Motor neuron (in vitro differentiated cells): ENCODE data around the gene TNFRSF6B. TPM values are rescaled to one million over a fixed set of nuclear protein-coding genes. Genes with fewer than 3 reads are reported as not detected.
"Not testable (repeated sequence)": the region's sequence is repeated elsewhere in the genome, so short reads cannot be mapped to it uniquely, and the experiment has no call there.

Source experiments
- ATAC-seq, 8 experiments: fragments of 200-7000 bp; cut with Tn5 transposase; replicated peaks in 6 of 8; 2 replicates each; pipeline ENCODE4 v1.8.0; 2021; ENCODE audit warnings: mild to moderate bottlenecking in 8 of 8, moderate library complexity in 8 of 8
- H3K27ac ChIP-seq, 2 donors: fragments of 250-450 bp; sonication (Bioruptor Pico); 2 replicates each; pipeline ENCODE4 v1.9.0; 2021; ENCODE audit warnings: antibody characterized with exemption in 2 of 2, mild to moderate bottlenecking in 2 of 2, moderate library complexity in 1 of 2
- H3K4me1 ChIP-seq, 2 donors: fragments of 250-450 bp; sonication (Bioruptor Pico); replicated peaks in 1 of 2; 2 replicates each; pipeline ENCODE4 v1.6.1; 2021; ENCODE audit warnings: antibody characterized with exemption in 2 of 2, mild to moderate bottlenecking in 2 of 2, moderate library complexity in 1 of 2
- H3K4me3 ChIP-seq, 5 donors: fragments of 250-450 bp; sonication (Bioruptor Pico); 2 replicates each; pipeline ENCODE4 v1.9.0; 2021; ENCODE audit warnings: antibody characterized with exemption in 5 of 5, mild to moderate bottlenecking in 5 of 5, moderate library complexity in 4 of 5
- whole genome bisulfite sequencing, 10 experiments: fragments of 450-650 bp; shearing (Covaris generic); methylation state at CpG; one replicate each; pipeline ENCODE4 v1.0.0; 2022; 5-methylcytosine and 5-hydroxymethylcytosine counted together
- in situ Hi-C, 9 experiments: fragments of 400-800 bp; cut with MboI; loops; one replicate each; pipeline ENCODE4 v1.15.0; 2021; ENCODE audit warnings: low sequenced_read_pairs in 9 of 9, low pct_unique_long_range_greater_than_20kb in 2 of 9; ENCODE audit not compliant: unreplicated experiment in 9 of 9
- total RNA-seq, 8 experiments: library from RNA; unstranded; fragments of 300-600 nt; gene quantifications; 2 replicates each; pipeline versions ENCODE4 v1.2.3 to v1.2.4, GENCODE V29; 2022

The TNFRSF6B gene
- total RNA-seq, 8 experiments from 2014 or later, result 0.22 to 1.1 (median 0.69) TPM; not detected in 3

DNA sequence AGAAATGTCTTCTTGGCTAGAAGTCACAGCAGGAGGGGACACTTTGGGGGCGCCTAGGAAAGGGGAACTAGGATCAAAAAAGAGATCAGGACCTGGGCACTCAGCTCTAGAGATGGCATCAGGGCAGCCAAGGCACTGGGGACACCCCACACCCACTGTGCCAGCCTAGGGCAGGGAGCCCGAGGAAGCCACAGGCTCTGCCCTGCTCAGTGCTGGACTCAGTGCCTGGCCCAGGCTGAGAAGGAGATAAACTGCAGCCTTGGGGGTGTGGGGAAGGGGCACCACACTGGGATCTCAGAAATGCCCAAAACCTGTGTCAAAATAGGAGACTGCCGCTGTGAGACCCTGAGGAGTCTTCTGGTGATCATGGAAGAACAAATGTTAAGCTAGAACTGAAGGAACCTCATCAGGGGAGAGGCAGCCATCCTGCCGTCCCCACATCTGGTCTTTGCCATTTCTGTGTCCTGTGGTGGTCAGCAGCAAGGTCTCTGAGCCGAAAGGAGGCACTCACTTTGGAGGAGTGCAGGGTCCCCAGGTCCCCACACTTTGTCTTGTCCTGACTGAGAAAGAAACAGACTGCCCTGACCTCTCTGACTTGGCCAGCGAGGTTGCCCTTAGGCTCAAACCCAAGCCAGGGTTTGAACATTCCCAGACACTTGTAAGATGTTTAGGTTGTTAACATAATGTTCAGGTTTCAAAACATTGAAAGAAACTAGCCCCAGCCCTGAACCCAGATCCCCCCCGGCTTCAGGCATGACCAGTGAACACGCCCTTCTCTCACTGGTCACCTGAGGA is 9.0 kb downstream of the TNFRSF6B start:
- no peak overlapping the region for H3K4me3 ChIP-seq
- ATAC-seq, result no peak
- 0 to 100% (median 100%) methylated on average over 1 to 4 of the region's 8 CpGs; no CpG with 5 or more reads in 4 of the 10 experiments for WGBS, 10 experiments
- in situ Hi-C loops, result no loop called here
- no peak overlapping the region for H3K27ac ChIP-seq
- H3K4me1 ChIP-seq, result peaks cover 15 to 22% of the 10 kb centered on the region in 2 donors

DNA sequence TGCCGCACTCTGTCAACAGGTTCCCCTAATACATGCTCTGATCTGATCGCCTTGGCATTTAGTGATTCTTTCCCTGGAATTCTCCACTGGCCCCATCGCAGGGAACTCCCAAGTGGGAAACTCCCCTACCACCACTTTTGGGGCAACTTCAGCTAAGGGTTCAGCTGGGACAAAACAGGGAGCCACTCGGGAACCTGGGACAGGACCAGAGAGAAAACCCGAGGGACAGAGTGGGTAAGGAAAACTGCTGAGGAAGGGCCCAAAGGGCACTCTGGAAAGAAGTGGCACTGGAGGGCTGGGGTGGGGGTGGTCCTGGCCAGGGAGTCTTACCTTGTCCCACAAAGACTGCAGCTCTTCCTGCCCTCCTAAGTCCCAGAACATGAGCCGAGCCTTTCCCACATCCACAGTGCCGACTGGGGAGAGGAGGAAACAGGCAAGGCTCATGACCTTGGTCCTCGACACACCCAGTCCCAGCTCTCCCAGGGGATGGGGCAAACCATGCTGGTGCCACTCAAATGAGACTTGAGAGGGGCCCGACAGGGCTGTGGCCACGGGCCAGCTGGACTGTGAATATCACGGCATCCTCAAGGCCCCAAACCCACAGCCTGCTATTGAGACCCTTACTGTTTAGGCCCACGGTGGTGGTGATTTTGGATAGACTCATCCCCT is 9.7 kb downstream of the TNFRSF6B start:
- WGBS, 10 experiments, result 75 to 100% (median 84%) methylated on average over 1 to 4 of the region's 12 CpGs; no CpG with 5 or more reads in 1 of the 10 experiments
- Histone ChIP-seq H3K27ac (peak overlapping the region in 1 of 2 donors; percentile 88), H3K4me1 (peaks cover 15 to 22% of the 10 kb centered on the region in 2 donors), H3K4me3 (peak overlapping the region in 4 of 5 donors; percentile 60 to 82 (median 70))
- no peak for ATAC-seq
- in situ Hi-C loops, result no loop called here

DNA sequence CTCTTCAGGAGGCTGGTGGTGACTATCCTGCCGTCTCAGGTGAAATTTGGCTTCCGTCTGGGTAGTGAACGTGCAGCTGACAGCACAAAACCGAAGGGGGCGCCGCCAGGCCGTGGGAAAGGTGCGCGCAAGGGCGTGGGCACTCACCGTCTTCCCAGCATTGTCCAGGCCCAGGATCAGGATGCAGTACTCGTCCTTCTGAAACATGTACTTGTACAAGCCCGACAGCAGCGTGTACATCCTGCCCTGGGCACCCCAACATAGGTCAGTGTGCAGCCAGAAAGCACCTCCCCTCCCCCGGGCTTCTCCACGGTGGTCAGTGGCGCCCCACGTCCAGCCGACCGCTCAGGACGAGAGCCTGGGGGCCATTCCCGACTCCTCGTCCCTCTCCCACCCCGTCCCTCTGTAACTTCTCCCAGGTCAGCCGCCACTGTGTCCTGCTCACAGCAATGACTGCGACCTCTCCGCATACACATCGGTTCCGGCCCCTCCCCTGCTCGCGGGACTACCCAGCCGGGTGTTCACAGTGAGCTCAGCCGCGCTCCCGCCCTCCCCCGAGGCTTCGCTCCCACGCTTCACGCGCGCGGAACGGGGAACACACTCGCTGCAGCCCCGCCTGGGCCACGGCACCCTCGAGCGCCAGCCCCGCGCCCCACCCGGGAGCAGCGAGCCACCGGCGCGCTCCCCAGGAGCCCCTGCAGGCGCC is 10.6 kb downstream of the TNFRSF6B start:
- in situ Hi-C loops, result no loop called here
- peak overlapping the region; percentile 65 to 88 for H3K27ac ChIP-seq
- 0 to 5% (median 0%) methylated on average over 1 to 6 of the region's 56 CpGs; no CpG with 5 or more reads in 5 of the 10 experiments for WGBS, 10 experiments
- H3K4me3 ChIP-seq, result peak overlapping the region; percentile 60 to 98 (median 80)
- ATAC-seq, result peak; percentile 25 to 60 (median 42)
- H3K4me1 ChIP-seq, result peaks cover 15 to 22% of the 10 kb centered on the region in 2 donors

DNA sequence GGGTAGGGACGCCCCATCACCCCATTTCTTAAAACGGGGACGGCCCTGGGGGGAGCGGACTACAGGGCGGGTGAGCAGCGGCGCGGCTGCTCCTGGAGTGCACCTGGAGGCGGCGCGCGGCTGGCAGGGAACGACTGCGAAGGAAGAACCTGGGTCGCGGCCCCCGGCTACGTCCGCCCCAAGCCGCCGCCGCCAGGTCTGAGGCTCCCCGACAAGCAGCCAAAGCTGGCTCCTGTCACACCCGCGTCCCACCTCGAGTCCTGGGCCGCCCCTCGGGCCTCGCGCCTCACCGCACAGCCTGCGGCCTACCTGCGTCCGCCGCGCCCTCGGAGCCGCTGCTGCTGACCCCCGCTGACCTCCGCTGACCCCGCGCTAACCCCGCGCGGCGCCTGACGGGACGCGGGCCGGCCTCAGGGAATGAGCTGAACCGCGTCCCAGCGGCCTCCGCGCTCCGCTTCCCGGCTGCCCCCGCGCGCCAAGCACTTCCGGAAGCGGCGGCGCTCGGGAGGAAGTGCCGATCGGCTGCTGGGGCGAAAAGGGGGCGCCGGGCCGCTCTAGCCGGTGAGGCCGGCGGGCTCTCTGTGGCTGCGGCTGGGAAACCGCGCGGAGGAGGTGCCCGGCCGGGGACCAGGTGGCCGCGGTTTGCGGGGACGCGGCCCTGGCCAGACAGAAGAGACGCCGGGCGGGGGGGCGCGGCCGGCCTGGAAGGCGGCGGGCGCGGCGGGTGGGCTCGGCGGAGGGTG is 11.3 kb downstream of the TNFRSF6B start, which contains the start of the genes ARFRP1 and ZGPAT:
TSS of gene ARFRP1 (minus strand) at position 419 of the 743 bp plus-strand sequence. CDS start 885 bp downstream, outside the sequence.
TSS of gene ZGPAT (plus strand) at position 482 of the 743 bp plus-strand sequence. CDS start 542 bp downstream, outside the sequence.
- WGBS, 10 experiments, result 0% methylated on average over 1 to 12 of the region's 98 CpGs; no CpG with 5 or more reads in 7 of the 10 experiments

DNA sequence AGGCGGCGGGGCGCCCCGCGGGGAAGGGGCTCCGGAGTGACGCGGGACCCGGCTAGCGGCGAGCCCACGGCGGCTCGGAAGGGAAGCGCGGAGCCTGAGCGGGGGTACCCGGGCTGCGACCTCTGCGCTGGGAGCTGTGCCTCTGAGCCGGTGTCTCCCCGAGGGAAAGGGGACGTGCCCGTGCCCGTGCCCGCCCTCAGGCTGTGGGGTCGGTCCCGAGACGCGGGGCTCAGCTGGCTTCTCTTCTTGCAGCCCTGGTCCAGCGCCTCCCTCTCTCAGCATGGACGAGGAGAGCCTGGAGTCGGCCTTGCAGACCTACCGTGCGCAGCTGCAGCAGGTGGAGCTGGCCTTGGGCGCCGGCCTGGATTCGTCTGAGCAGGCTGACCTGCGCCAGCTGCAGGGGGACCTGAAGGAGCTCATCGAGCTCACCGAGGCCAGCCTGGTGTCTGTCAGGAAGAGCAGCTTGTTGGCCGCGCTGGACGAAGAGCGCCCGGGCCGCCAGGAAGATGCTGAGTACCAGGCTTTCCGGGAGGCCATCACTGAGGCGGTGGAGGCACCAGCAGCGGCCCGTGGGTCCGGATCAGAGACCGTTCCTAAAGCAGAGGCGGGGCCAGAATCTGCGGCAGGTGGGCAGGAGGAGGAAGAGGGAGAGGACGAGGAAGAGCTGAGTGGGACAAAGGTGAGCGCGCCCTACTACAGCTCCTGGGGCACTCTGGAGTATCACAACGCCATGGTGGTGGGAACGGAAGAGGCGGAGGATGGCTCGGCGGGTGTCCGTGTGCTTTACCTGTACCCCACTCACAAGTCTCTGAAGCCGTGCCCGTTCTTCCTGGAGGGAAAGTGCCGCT is 12.1 kb downstream of the TNFRSF6B start:
- ATAC-seq, result peak in 4 of 8 experiments; percentile 3 to 18 (median 10)
- Histone ChIP-seq H3K4me3 (peak overlapping the region; percentile 60 to 98 (median 80)), H3K4me1 (peaks cover 15 to 22% of the 10 kb centered on the region in 2 donors), H3K27ac (peak overlapping the region; percentile 65 to 88)
- in situ Hi-C loops, result no loop called here
- 0 to 89% (median 72%) methylated on average over 2 to 10 of the region's 67 CpGs; no CpG with 5 or more reads in 5 of the 10 experiments for WGBS, 10 experiments

More for the DNA sequence above, 11.3 kb downstream of the TNFRSF6B start, which contains the start of the genes ARFRP1 and ZGPAT:
- Histone ChIP-seq H3K27ac (peak within 1 kb of the TSS; percentile 65 to 88), H3K4me3 (peak within 1 kb of the TSS; percentile 60 to 98 (median 80)), H3K4me1 (peaks cover 15 to 22% of the 10 kb centered on the region in 2 donors)
- in situ Hi-C loops, result no loop called here
- ATAC-seq, result peak; percentile 67 to 93 (median 88)

DNA sequence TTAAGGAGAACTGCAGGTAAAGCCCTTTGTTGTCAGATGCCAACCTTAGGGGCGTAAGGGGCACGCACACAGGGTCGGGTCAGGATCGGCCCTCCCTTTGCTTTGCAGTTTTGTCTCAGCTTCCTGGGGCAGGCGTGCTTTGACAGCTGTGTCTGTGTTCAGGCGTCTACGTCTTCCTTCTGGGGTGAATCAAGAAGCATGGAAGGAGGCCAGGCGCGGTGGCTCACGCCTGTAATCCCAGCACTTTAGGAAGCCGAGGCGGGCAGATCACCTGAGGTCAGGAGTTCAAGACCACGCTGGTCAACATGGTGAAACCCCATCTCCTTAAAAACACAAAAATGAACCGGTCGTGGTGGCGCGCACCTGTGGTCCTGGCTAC is 12.7 kb downstream of the TNFRSF6B start:
- Histone ChIP-seq H3K4me1 (peaks cover 15 to 22% of the 10 kb centered on the region in 2 donors), H3K4me3 (peak overlapping the region; percentile 60 to 98 (median 80)), H3K27ac (no peak overlapping the region)
- 89 to 100% (median 93%) methylated on average over 2 to 4 of the region's 17 CpGs; no CpG with 5 or more reads in 3 of the 10 experiments for WGBS, 10 experiments
- no peak for ATAC-seq
- in situ Hi-C loops, result no loop called here

DNA sequence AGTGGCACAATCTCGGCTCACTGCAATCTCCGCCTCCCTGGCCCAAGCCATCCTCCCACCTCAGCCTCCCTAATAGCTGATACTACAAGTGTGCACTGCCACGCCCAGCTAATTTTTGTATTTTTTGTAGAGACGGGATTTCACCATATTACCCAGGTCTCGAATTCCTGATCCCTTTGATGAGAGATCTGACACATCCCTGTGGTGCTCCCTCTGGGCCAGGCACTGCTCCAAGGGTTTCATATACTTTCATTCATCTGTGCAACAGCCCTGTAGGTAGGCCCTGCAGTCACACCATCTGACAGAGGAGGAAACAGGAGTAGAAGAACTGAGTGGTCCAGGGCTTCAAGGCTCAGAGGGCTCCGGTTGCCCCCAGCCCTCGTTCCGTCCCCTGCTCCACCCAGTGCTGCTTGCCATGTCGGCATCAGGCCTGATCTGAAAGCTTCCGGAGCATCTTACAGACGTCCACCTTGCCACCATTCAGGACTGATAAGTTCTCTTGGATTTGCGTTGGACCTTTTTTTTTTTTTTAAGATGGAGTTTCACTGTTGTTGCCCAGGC is 14.7 kb downstream of the TNFRSF6B start:
- in situ Hi-C loops, result no loop called here
- WGBS, 10 experiments, result 50 to 100% (median 80%) methylated on average over 1 to 10 of the region's 12 CpGs
- peaks cover 12 to 22% of the 10 kb centered on the region in 2 donors for H3K4me1 ChIP-seq

DNA sequence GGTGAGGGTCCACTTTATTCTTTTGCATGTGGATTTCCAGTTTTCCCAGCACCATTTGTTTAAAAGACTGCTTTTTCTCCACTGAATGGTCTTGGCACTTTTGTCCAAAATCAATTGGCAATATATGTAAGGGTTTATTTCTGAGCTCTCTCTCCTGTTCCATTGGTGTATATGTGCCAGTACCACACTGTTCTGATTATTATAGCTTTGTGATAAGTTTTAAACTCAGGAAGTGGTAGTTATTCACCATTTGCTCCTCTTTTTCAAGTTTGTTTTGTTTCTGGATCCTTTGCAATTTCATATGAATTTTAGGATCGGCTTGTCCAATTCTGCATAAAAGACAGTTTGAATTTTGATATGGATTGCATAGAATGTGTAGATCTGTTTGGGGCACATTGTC is 15.7 kb downstream of the TNFRSF6B start:
- in situ Hi-C loops, result no loop called here
- WGBS, 10 experiments, result 50 to 100% (median 100%) methylated on average over 1 of the region's 1 CpG; no CpG with 5 or more reads in 3 of the 10 experiments
- peaks cover 7 to 16% of the 10 kb centered on the region in 2 donors for H3K4me1 ChIP-seq
- H3K27ac ChIP-seq, result no peak overlapping the region
- ATAC-seq, result no peak
- H3K4me3 ChIP-seq, result no peak overlapping the region

More for the DNA sequence above, 14.7 kb downstream of the TNFRSF6B start:
- no peak for ATAC-seq
- Histone ChIP-seq H3K27ac (no peak overlapping the region), H3K4me3 (no peak overlapping the region)

DNA sequence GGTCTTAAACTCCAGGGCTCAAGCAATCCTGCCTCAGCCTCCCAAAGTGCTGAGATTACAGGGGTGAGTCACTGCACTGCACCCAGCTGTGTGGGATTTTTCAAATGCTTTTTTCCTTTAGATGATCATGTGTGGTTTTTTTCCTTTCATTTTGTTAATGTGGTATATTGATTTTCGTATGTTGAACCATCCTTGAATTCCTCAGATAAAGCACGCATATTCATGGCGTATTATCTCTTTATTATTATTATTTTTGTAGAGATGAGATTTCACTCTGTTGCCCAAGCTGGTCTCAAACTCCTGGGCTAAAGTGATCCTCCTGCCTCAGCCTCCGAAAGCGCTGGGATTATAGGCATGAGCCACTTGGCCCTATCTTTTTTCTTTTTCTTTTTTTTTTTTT is 18.4 kb downstream of the TNFRSF6B start:
- WGBS, 10 experiments, result 95 to 100% (median 100%) methylated on average over 1 to 5 of the region's 5 CpGs; no CpG with 5 or more reads in 1 of the 10 experiments
- in situ Hi-C loops, result no loop called here

DNA sequence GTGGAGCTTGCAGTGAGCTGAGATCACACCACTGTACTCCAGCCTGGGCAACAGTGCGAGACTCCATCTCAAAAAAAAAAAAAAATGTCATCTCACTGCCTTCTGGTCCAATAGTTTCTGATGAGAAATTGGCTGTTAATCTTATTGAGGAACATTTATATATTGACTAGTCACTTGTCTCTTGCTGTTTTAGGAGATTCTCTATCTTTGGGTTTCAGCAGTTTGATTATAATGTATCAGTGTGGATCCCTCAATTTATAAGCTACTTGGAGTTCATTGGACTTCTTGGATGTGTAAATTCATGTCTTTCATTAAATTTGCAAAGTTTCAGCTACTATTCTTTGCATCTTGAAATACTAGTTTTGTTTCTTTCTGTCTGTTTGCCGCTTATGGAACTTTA is 22.5 kb downstream of the TNFRSF6B start:
- Histone ChIP-seq H3K4me3 (no peak overlapping the region), H3K27ac (no peak overlapping the region), H3K4me1 (no peaks in the 10 kb centered on the region)
- WGBS, 10 experiments, result 92 to 100% (median 100%) methylated on average over 1 to 2 of the region's 2 CpGs
- in situ Hi-C loops, result no loop called here
- no peak for ATAC-seq

More for the DNA sequence above, 18.4 kb downstream of the TNFRSF6B start:
- Histone ChIP-seq H3K4me1 (peaks cover 0 to 4% of the 10 kb centered on the region in 2 donors), H3K27ac (no peak overlapping the region), H3K4me3 (no peak overlapping the region)
- ATAC-seq, result no peak

DNA sequence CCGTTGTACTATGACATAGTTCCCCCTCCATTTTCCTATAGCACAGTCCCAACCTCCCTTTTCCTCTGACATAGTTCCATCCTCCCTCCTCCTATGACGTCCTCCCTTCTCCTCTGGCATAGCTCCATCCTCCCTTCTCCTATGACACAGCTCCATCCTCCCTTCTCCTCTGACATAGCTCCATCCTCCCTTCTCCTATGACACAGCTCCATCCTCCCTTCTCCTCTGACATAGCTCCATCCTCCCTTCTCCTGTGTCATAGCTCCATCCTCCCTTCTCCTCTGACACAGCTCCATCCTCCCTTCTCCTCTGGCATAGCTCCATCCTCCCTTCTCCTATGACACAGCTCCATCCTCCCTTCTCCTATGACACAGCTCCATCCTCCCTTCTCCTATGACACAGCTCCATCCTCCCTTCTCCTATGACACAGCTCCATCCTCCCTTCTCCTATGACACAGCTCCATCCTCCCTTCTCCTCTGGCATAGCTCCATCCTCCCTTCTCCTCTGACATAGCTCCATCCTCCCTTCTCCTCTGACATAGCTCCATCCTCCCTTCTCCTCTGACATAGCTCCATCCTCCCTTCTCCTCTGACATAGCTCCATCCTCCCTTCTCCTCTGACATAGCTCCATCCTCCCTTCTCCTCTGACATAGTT is 26.6 kb downstream of the TNFRSF6B start:
- H3K4me1 ChIP-seq, H3K4me3 ChIP-seq, in situ Hi-C loops, H3K27ac ChIP-seq: not testable (repeated sequence)
- 50 to 100% (median 84%) methylated on average over 1 to 2 of the region's 2 CpGs; no CpG with 5 or more reads in 4 of the 10 experiments for WGBS, 10 experiments
- ATAC-seq, result peak in 1 of 8 experiments; percentile 15
